ENCODE measurements around the gene PTOV1. TPM values are rescaled to one million over a fixed set of nuclear protein-coding genes. Genes with fewer than 3 reads are reported as not detected.

The PTOV1 gene
- total and polyA plus RNA-seq, 3 donors from 2014 or later: 235 to 260 (median 257) TPM

DNA sequence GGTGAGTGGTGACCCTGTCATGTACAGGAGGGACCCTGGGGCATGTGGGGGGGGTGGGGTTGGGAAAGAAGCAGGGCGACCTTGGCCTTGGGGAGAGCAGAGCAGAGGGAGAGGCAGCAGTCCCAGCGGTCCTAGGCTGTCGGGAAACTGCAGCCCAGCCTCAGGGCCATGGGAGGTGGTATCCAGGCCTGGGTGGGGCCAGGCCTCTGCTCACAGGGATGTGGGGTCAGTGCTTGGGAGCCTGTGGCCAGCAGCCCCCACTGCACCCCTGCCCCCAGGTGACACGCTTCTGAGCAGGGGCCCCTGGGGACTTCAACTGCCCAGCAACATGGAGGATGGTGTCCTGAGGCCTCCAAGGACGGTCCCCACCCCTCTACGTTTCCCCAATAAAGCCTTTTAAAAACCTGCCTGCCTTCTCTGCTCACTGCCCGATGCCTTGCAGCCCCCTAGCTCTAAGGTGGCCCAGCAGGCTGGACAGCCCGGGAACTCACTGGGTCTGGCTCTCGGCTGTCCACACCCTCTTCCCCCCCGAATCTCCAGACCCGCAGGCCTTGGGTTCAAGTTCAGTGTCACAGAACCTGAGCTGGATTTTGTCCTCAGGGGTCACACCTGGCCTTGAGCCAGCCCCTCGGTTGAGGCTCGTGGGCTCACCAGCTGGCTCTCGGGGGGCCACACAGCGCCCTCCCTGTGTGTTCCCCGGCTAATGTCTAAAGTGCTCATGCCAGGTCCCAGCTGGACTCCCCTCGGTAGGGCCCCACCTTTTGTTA is 9.6 kb downstream of the PTOV1 start:
- Histone ChIP-seq H3K4me1 (peaks cover 63% of the 10 kb centered on the region), H3K36me3 (ENCODE audit: low read depth, missing control alignments) (no peaks in the 10 kb centered on the region), H3K4me3 (no peak overlapping the region), H3K27me3 (no peaks in the 10 kb centered on the region), H3K9me3 (no peaks in the 10 kb centered on the region), H3K27ac (peak overlapping the region; percentile 89 to 94)
- 43 to 49% methylated on average over 10 to 17 of the region's 17 CpGs for WGBS, 2 donors
- intact Hi-C loops (cut with DNase I; ENCODE audit: low total_unique reads): no loop called here
- no peak for DNase-seq
- no peak for TF ChIP-seq POLR2A (IDR thresholded peaks at IDR 0.05)
- TF ChIP-seq, protein P1, sequence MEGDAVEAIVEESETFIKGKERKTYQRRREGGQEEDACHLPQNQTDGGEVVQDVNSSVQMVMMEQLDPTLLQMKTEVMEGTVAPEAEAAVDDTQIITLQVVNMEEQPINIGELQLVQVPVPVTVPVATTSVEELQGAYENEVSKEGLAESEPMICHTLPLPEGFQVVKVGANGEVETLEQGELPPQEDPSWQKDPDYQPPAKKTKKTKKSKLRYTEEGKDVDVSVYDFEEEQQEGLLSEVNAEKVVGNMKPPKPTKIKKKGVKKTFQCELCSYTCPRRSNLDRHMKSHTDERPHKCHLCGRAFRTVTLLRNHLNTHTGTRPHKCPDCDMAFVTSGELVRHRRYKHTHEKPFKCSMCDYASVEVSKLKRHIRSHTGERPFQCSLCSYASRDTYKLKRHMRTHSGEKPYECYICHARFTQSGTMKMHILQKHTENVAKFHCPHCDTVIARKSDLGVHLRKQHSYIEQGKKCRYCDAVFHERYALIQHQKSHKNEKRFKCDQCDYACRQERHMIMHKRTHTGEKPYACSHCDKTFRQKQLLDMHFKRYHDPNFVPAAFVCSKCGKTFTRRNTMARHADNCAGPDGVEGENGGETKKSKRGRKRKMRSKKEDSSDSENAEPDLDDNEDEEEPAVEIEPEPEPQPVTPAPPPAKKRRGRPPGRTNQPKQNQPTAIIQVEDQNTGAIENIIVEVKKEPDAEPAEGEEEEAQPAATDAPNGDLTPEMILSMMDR (IDR thresholded peaks at IDR 0.05): no peak

DNA sequence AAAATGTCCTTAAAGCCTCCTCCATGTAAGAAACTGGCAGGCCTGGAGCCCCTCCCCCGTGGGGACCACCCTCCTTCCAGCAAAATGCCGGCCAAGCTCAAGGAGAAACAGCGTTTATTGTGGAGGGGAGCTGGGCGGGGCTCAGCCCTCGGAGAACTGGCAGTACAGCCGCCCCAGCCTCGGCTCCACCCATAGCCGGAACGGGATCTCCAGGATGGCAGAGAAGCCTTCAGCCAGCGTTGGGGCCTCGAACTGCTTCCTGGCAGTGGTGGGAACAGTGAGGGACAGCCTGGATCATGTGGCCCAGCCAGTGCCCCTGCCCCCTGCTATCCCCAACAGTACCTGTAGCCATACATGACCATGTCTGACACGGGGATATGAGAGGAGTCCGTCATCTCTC is 10.1 kb downstream of the PTOV1 start:
- Histone ChIP-seq H3K27ac (peak overlapping the region; percentile 89 to 94), H3K36me3 (ENCODE audit: low read depth, missing control alignments) (no peaks in the 10 kb centered on the region), H3K4me3 (peak overlapping the region in 1 of 2 donors; percentile 15), H3K9me3 (no peaks in the 10 kb centered on the region), H3K27me3 (no peaks in the 10 kb centered on the region), H3K4me1 (peaks cover 68% of the 10 kb centered on the region)
- DNase-seq: peak; percentile 89
- 10 to 29% methylated on average over 1 to 12 of the region's 13 CpGs for WGBS, 2 donors
- TF ChIP-seq POLR2A (IDR thresholded peaks at IDR 0.05): no peak
- TF ChIP-seq, protein P1 (IDR thresholded peaks at IDR 0.05): no peak
- intact Hi-C loops (cut with DNase I; ENCODE audit: low total_unique reads): no loop called here

DNA sequence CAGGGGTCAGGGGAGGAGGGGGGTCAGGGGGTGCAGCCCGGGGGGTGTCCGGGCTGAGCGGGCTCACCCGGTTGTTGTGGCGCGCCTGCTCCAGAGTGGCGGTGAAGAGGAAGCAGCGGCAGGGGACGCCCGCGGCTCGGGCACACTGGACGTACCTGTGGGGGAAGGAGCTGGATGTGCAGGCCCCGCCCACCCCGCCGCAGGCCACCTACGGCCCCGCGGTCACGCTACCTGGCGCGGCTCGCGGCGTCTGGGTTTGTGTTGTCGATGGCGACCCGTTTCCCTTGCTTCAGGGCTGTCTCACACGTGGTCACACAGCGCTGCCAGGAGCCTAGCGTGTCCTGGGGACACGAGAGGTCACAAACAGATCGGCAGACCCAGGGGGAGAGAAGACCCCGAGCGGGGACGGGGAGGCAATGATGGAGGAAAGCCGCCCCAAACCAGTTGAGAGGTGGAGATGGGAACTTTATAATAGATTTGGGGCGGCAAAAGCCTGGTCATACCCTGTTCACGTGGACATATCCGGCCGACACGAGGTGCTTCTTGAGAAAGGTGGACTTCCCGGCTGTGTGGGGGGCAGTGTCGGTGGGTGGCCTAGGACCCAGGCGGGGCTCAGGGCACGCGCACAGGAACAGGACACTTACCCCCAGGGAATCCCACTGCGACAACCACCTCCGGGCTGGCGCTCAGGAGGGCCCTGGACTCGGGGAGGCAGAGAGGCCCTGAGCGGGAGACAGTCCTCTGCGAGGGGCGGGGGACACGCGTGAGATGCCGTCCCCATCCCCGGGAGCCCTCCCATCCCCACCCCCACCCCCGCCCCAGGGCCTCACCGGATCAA is 10.8 kb downstream of the PTOV1 start:
- H3K4me3 ChIP-seq: peak overlapping the region; percentile 15
- H3K27me3 ChIP-seq: no peaks in the 10 kb centered on the region
- 59 to 79% methylated on average over 34 to 54 of the region's 60 CpGs for WGBS, 2 donors
- peaks cover 75% of the 10 kb centered on the region for H3K4me1 ChIP-seq
- TF ChIP-seq, protein P1 (IDR thresholded peaks at IDR 0.05): no peak
- no peak for TF ChIP-seq POLR2A (IDR thresholded peaks at IDR 0.05)
- peak overlapping the region; percentile 89 to 94 for H3K27ac ChIP-seq
- no peaks in the 10 kb centered on the region for H3K36me3 ChIP-seq (ENCODE audit: low read depth, missing control alignments)
- no peaks in the 10 kb centered on the region for H3K9me3 ChIP-seq
- intact Hi-C loops (cut with DNase I; ENCODE audit: low total_unique reads): no loop called here
- peak; percentile 58 for DNase-seq

DNA sequence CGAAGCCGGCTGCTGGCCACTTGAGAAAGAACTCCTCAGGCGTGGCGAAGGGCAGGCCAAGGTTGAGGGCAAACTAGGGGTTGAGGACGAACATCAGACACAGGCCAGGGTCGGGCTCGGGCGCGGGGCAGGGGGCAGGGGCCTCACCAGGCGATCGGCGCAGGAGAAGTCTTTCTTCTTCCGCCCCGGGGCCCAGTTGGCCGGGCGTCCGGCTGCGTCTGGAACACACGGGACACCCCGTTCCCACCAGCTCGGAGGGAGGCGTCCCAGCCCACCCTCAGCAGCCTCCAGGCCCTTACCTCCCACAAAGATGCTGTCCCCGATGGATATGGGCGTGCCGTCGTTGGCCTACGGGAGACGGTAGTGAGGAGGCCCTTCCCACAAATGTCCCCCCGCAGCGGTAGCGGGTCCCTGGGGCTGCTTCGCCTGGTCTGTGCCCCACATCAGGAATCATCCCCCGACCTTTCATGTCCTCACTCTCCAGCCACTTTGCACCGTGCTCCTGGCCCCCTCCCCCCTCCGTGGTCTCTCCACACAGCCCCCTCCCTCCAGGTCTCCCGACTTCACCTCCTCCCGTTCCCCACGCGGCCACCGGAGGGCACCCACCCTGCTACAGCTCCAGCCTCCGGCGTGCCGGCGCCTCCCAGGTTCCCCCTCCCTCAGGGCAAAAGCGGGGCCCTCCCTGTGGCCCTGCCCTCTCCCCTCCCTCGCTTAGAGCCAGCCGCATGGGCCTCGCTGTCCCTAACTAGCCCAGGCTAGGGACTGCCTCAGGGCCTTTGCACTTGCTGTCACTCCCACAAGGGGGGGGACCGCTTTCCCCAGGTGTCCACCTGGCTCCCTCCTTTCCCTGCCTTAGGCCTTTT is 11.7 kb downstream of the PTOV1 start:
- TF ChIP-seq, protein P1 (IDR thresholded peaks at IDR 0.05): no peak
- no peak for TF ChIP-seq POLR2A (IDR thresholded peaks at IDR 0.05)
- Histone ChIP-seq H3K4me1 (peaks cover 71% of the 10 kb centered on the region), H3K4me3 (peak overlapping the region; percentile 15), H3K27me3 (no peaks in the 10 kb centered on the region), H3K9me3 (no peaks in the 10 kb centered on the region), H3K36me3 (ENCODE audit: low read depth, missing control alignments) (no peaks in the 10 kb centered on the region), H3K27ac (peak overlapping the region; percentile 89 to 94)
- WGBS, 2 donors: 36 to 42% methylated on average over 29 to 48 of the region's 49 CpGs
- intact Hi-C loops (cut with DNase I; ENCODE audit: low total_unique reads): no loop called here
- peak; percentile 77 for DNase-seq

Measured in testis (tissue), 3 donors.